GM12892 (cell line): Measurements from ENCODE around the gene ATP8A1.

Source experiments
- POLR2A ChIP-seq: IDR thresholded peaks from 2 replicates; pipeline ENCODE4 v1.6.1; 2011; ENCODE audit warnings: low read depth, low read length, control low read depth
- POLR2AphosphoS5 ChIP-seq: IDR thresholded peaks from 2 replicates; pipeline ENCODE4 v1.6.1; 2011; ENCODE audit warnings: low read depth, low read length, control low read depth
- TAF1 ChIP-seq: IDR thresholded peaks from 2 replicates; pipeline ENCODE4 v1.6.1; 2011; ENCODE audit warnings: low read depth, mild to moderate bottlenecking, control low read depth, low read length, borderline replicate concordance

- no peak for TF ChIP-seq POLR2AphosphoS5
- no peak for TF ChIP-seq POLR2A
- TF ChIP-seq TAF1, result no peak
Measured at GRCh38 chr4:42442601-42443000, 214.3 kb downstream of the ATP8A1 start.
